GM19023 (cell line): ENCODE data around the gene GFER.
A peak's percentile ranks its signal among the peaks of the same experiment; 100 is the strongest.
"Not testable (repeated sequence)": the region's sequence is repeated elsewhere in the genome, so short reads cannot be mapped to it uniquely, and the experiment has no call there.

Source experiments
- ATAC-seq: cut with Tn5 transposase; IDR thresholded peaks from one replicate; pipeline ENCODE4 v1.9.1; 2021; ENCODE audit warnings: mild to moderate bottlenecking, moderate library complexity; ENCODE audit not compliant: unreplicated experiment

GFER gene

GRCh38 chr16:1983544-1984346, at the start of gene GFER:
Gene GFER, plus strand, starts transcription at chr16:1984193. Its CDS starts 26 bp downstream, at chr16:1984219.
- ATAC-seq = peak; percentile 74

DNA sequence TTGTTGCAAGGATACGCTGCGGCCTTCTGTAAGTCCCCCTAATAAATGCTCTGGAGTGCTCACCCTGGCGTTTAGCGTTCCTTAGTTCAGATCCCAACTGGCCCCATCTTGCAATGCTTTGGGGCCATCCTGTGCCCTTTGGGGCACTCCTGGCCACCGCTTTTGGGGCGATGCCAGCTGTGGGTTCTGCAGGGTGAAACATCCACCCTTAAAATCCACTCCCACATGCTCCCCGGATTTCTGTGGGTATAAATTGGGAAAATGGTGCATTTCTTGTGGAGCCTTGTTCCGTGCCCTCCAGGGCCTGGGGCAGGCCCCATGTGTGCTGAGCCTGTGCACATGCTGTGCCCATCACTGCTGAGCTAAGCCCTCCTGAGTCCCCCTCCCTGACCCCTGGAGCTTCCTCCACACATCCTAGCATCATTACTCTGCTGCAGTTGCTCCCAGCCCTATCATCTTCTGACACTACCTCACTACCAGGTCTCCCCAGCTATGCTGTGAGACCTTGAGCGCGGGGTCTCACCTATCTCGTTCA, 47.0 kb upstream of the GFER start:
- ATAC-seq = no peak

DNA sequence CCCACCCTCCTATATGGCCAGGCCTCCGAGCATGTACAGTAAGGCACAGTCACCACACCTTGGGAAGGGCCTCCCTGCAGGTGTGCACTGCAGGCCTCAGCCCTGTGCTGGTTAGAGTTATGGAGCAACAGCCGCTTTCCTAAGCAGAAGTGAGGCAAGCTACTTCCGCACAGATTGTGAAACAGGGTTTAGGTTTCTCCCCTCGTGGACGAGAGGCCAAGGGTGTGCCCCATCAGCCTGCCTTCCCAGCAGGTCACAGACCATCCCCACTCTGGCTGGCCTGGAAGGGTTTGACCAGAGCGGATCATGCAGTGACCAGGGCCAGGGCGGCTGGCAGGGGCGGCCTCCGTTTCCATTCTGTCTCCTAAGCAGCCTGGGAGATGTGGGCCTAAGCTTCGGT, 45.7 kb upstream of the GFER start:
- no peak for ATAC-seq

DNA sequence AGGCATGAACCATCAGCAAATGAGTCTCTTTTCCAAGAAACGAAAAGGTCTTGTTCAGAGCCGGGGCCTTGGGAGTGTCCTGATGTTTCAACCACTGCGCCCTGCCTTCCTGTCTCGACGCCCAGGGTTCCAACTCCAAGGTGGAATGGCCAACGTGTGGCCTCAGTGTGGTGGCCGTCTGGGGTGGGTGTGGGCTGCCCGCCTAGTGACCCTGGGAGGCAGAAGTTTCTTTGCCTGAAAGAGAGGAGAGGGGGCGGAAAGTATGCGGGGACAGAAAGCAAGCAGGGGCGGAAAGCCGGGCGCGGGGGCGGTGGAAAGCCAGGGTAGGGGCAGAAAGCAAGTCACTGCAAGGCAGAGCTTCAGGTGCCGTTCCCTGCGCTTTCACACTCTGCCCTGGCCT, 45.1 kb upstream of the GFER start:
- ATAC-seq = no peak

GRCh38 chr16:1939833-1940232, 44.2 kb upstream of the GFER start:
- ATAC-seq = not testable (repeated sequence)

- ATAC-seq = no peak
These were observed 43.5 kb upstream of the GFER start for GRCh38 chr16:1940273-1941161.

- ATAC-seq = no peak
These were observed 42.6 kb upstream of the GFER start for GRCh38 chr16:1941162-1942046.

GRCh38 chr16:1942047-1942809, 41.8 kb upstream of the GFER start:
- ATAC-seq = no peak

GRCh38 chr16:1942810-1943726, 40.9 kb upstream of the GFER start, which contains the start of gene MSRB1:
Gene MSRB1, minus strand, starts transcription at chr16:1943199. Its CDS starts 43 bp downstream, at chr16:1943156.
- peak; percentile 94 for ATAC-seq

DNA sequence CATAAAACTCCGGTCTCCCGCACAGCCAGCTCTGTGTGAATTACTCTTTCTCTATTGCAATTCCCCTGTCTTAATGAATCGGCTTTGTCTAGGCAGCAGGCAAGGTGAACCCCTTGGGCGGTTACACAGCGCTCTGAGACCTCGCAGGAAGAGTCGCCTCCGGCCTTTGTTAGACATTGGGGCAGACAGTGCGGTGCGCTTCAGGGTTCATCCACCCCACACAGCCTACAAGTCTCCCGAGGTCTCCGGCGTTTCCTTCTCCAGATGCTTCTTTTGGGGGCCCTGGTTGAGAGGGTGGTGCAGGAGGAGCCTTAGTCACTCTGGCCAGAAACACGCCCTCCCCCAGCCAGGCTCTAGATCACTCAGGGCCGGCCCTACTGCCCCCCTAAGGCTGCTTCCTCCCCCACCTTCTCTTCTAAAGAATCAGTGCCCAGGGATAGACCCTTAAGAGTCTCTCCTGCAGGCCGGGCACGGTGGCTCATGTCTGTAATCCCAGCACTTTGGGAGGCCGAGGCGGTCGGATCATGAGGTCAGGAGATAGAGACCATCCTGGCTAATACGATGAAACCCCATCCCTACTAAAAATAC, 39.3 kb upstream of the GFER start:
- ATAC-seq = no peak

DNA sequence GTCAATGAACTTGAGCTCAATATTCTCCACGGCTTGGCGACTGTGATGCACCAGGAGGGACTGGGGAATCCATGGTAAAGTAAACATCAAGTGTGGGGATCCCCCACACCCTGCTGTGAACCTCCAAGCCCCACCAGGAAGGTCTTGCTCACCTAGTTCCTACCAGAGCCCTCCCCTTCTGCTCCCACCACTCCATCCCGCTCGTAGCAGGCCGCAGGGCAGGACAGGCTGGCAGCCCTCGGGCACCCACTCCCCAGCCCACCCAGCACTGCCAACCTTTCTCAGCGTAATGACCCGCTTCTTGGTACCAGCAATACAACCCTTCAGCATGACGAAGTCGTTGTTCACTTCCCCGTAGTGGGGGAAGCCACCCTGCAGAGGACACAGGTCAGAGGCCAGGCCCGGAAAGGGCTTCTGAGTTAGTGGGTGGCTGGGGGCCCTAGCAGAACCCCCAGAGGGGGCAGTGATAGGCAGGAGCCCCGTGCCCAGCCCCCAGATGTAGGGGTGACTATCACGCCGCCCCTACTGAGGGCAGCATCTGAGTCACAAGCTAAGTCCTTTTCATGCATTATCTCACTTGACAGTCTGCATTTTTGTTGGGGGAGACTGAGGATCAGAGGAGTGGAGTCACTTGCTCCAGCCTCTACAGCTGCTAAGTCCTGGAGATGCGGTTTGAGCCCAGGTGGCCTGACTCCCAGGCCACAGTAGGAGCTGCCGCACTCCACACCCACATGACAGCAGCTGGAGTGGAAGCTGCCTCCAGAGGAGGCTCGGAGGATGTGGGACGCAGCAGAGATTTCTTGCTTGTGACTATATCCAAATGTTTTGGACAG, 38.2 kb upstream of the GFER start:
- no peak for ATAC-seq

- no peak for ATAC-seq
These were observed 37.3 kb upstream of the GFER start for GRCh38 chr16:1946495-1947368.

GRCh38 chr16:1947369-1947670, 36.7 kb upstream of the GFER start:
- ATAC-seq = no peak

DNA sequence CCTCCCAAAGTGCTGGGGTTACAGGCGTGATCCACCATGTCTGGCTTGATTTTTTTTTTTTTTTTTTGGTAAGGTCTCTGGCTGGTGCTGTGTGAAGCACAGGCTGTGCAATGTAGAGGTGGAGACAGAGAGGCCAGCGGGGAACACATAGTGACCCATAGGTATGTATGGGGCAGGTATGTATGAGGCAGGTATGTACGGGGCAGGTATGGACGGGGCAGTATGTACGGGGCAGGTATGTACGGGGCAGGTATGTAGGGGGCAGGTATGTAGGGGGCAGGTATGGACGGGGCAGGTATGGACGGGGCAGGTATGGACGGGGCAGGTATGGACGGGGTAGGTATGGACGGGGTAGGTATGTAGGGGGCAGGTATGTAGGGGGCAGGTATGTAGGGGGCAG, 34.5 kb upstream of the GFER start:
- no peak for ATAC-seq

- no peak for ATAC-seq
These were observed 33.9 kb upstream of the GFER start for GRCh38 chr16:1950047-1950446.

- no peak for ATAC-seq
These were observed 33.4 kb upstream of the GFER start for GRCh38 chr16:1950559-1950958.

GRCh38 chr16:1953734-1954133, 30.3 kb upstream of the GFER start:
- no peak for ATAC-seq
